Loucy (cell line): ENCODE measurements around the gene MSANTD3.

Experiments used
- EZH2phosphoT487 ChIP-seq: fragments of 200-600 bp; IDR thresholded peaks from 2 replicates; pipeline ENCODE4 v1.6.1; 2018; ENCODE audit warnings: antibody characterized with exemption, mild to moderate bottlenecking, moderate library complexity, borderline replicate concordance
- TF ChIP-seq, protein P1 (sequence below): fragments of 200-600 bp; sonication (generic); conservative IDR thresholded peaks from 2 replicates; pipeline ENCODE4 v1.5.1; 2014; ENCODE audit warnings: mild to moderate bottlenecking, antibody characterized with exemption, low read length

DNA sequence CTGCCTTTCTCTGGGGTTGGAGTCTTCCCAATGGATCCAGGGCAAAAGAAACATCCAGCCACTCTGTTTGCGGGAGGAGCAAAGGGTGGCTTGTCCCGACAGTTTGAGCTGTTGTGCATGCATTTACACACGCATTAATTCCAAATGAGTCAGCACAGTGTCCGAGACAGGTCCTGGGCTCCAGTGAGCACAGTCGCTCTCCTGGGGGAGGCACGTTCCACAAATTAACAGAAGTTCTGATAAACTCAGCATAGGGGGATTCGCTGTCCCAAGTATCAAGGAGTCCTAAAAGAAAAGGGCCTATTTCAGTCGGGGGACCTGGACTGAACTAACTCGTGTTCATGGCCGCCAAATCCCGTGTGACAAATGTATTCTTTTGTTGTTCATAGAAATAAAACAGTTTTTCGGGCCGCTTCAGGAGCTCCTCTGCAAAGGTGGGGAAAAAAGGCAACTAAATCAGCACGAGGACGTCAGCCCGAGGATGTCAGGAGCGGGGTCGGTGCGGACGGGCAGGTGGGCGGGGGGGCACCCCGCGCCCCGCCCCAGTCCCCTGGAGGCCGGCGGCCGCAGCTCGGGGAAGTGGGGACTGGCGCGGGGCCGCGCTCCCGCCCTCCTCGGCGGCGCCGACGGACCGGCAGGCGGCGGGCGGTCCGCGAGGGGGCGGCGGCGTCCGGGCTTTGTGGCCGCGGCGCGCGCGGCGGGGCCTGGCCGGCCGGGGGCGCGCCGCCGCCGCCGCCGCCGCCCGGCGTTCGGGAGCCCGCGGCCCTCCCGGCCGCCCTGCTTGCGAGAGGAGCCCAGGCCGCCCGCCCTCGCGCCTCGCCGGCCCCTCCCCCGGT is at the start of gene MSANTD3:
- TF ChIP-seq, protein P1, sequence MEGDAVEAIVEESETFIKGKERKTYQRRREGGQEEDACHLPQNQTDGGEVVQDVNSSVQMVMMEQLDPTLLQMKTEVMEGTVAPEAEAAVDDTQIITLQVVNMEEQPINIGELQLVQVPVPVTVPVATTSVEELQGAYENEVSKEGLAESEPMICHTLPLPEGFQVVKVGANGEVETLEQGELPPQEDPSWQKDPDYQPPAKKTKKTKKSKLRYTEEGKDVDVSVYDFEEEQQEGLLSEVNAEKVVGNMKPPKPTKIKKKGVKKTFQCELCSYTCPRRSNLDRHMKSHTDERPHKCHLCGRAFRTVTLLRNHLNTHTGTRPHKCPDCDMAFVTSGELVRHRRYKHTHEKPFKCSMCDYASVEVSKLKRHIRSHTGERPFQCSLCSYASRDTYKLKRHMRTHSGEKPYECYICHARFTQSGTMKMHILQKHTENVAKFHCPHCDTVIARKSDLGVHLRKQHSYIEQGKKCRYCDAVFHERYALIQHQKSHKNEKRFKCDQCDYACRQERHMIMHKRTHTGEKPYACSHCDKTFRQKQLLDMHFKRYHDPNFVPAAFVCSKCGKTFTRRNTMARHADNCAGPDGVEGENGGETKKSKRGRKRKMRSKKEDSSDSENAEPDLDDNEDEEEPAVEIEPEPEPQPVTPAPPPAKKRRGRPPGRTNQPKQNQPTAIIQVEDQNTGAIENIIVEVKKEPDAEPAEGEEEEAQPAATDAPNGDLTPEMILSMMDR, result no peak
- TF ChIP-seq EZH2phosphoT487, result no peak
